Measurements from ENCODE around the gene C17orf78. TPM values are rescaled to one million over a fixed set of nuclear protein-coding genes. Genes with fewer than 3 reads are reported as not detected.

C17orf78 gene
- total and polyA plus RNA-seq, 2 of the 13 experiments (the other 11 are each of a cell fraction or from before 2014, with no cell fraction given) = not detected

- TF ChIP-seq ZNF451 (CRISPR knock-in tag; IDR thresholded peaks at IDR 0.05) (0 out of 2 replicates have a peak, but pooled peaks have one; percentile 41), ZNF546 (CRISPR knock-in tag; conservative IDR thresholded peaks at IDR 0.05) (no peak; the same call in 1 of the 2 replicates), ETV6 (CRISPR knock-in tag; conservative IDR thresholded peaks at IDR 0.05) (no peak), ZNF225 (CRISPR knock-in tag; IDR thresholded peaks at IDR 0.05) (peak; percentile 87), GPN1 (CRISPR knock-in tag; IDR thresholded peaks at IDR 0.05; ENCODE audit: borderline replicate concordance) (no peak), SUZ12 (IDR thresholded peaks at IDR 0.05; ENCODE audit: low read depth, low read length) (no peak), PREB (CRISPR knock-in tag; IDR thresholded peaks at IDR 0.05) (no peak), REXO4 (CRISPR knock-in tag; IDR thresholded peaks at IDR 0.05; ENCODE audit: borderline replicate concordance) (no peak), ASH2L (IDR thresholded peaks at IDR 0.05; ENCODE audit: insufficient read length, low read depth, low read length) (peak; percentile 59), ATF6 (CRISPR knock-in tag; conservative IDR thresholded peaks at IDR 0.05) (no peak), HNF1A (IDR thresholded peaks at IDR 0.05; ENCODE audit: low read depth) (no peak), HNF1A (CRISPR knock-in tag; IDR thresholded peaks at IDR 0.05; ENCODE audit: borderline replicate concordance) (no peak; the same call in 1 of the 2 replicates), HOXA5 (CRISPR knock-in tag; IDR thresholded peaks at IDR 0.05) (peak; percentile 31; the same call in 1 of the 2 replicates), ZNF180 (CRISPR knock-in tag; IDR thresholded peaks at IDR 0.05; ENCODE audit: borderline replicate concordance, low read depth) (no peak), AKNA (CRISPR knock-in tag; IDR thresholded peaks at IDR 0.05; ENCODE audit: borderline replicate concordance) (0 out of 2 replicates have a peak, but pooled peaks have one; percentile 68), ZNF263 (CRISPR knock-in tag; IDR thresholded peaks at IDR 0.05) (0 out of 2 replicates have a peak, but pooled peaks have one; percentile 10)
Measured at GRCh38 chr17:37358830-37359681, 16.7 kb upstream of the C17orf78 start (continued).
